K562 (cell line): Measurements from ENCODE around the gene POPDC2. TPM values are rescaled to one million over a fixed set of nuclear protein-coding genes. Genes with fewer than 3 reads are reported as not detected.
A peak's percentile ranks its signal among the peaks of the same experiment; 100 is the strongest.

Experiments
- ATAC-seq: fragments of 200-7000 bp; cut with Tn5 transposase; 3 replicates; pipeline ENCODE4 v1.9.1; 2020; ENCODE audit warnings: moderate library complexity
- BruUV-seq: library from RNA; stranded (reverse); fragments of 400-500 nt; replicated peaks from 2 replicates; lab custom pipeline; 2021; lab: Mats Ljungman, UMichigan
- CTCF ChIA-PET: fragments of 300-600 bp; formaldehyde crosslinking; extraction: SDS; loops from one replicate; lab custom pipeline; 2021; ENCODE audit warnings: low intra/inter-chr PET ratio; lab: Yijun Ruan, JAX
- POLR2A ChIA-PET: fragments of 300-600, 350-650 bp; sonication (Branson Sonifier 250); formaldehyde crosslinking; extraction: SDS; loops from one replicate; lab custom pipeline; 2021; ENCODE audit warnings: antibody characterized with exemption, inconsistent platforms; lab: Yijun Ruan, JAX
- DNase-seq, 4 experiments: peaks; one replicate each; pipeline versions ENCODE4 v3.0.0 to v3.0.0-alpha.2; 2011 to 2018; ENCODE audit warnings: low spot score in 3 of 4, mixed read lengths in 3 of 4; ENCODE audit errors: extremely low read depth in 1 of 4
- FAIRE-seq: peaks from 2 replicates; lab custom pipeline; 2011; peaks lifted over from hg19 to GRCh38; lab: Jason Lieb, UNC
- H2AFZ ChIP-seq: 2 replicates; pipeline ENCODE4 v1.6.0; 2011; ENCODE audit warnings: low read depth, low read length, control low read depth, inconsistent platforms
- H3K27ac ChIP-seq: fragments of 200-600 bp; 3 replicates; pipeline ENCODE4 v1.8.0; 2011; ENCODE audit warnings: low read depth, mild to moderate bottlenecking, control low read depth, inconsistent platforms, low read length, moderate library complexity, mixed read lengths; ENCODE audit errors: extremely low read depth
- H3K27me3 ChIP-seq, 2 experiments: fragments of 300-600 bp in 1 of 2; 2 replicates in 1 of 2; 3 replicates in 1 of 2; pipeline versions ENCODE4 v1.6.0 to v1.8.0; 2011; ENCODE audit warnings: inconsistent platforms in 2 of 2, low read length in 2 of 2, mild to moderate bottlenecking in 1 of 2, mixed read lengths in 1 of 2, moderate library complexity in 1 of 2; ENCODE audit not compliant: control insufficient read depth in 2 of 2, insufficient read depth in 2 of 2
- H3K36me3 ChIP-seq: fragments of 300-600 bp; 3 replicates; pipeline ENCODE4 v1.8.0; 2011; ENCODE audit warnings: mild to moderate bottlenecking, low read length, inconsistent platforms; ENCODE audit not compliant: control insufficient read depth, insufficient read depth
- H3K4me1 ChIP-seq, 2 experiments: fragments of 200-600 bp in 1 of 2; replicated peaks in 1 of 2; 2 replicates in 1 of 2; 3 replicates in 1 of 2; pipeline versions ENCODE4 v1.5.1 to v1.8.0; 2011; ENCODE audit warnings: inconsistent platforms in 2 of 2, low read length in 2 of 2, mild to moderate bottlenecking in 1 of 2, mixed read lengths in 1 of 2, moderate library complexity in 1 of 2; ENCODE audit not compliant: control insufficient read depth in 2 of 2, insufficient read depth in 2 of 2
- H3K4me2 ChIP-seq: 2 replicates; pipeline ENCODE4 v1.6.1; 2011; ENCODE audit warnings: low read length, control low read depth, inconsistent platforms, mixed read lengths; ENCODE audit not compliant: insufficient read depth
- H3K4me3 ChIP-seq: fragments of 200-600 bp; sonication (generic), shearing (Covaris generic); 2 replicates; pipeline ENCODE4 v1.5.1; 2016; ENCODE audit warnings: control low read depth, inconsistent platforms
- H3K79me2 ChIP-seq: fragments of 200-600 bp; 3 replicates; pipeline ENCODE4 v1.8.0; 2011; ENCODE audit warnings: low read length, inconsistent platforms; ENCODE audit not compliant: control insufficient read depth, insufficient read depth
- H3K9ac ChIP-seq, 2 experiments: 2 replicates each; pipeline versions ENCODE4 v1.6.0 to v1.6.1; 2011; ENCODE audit warnings: low read depth in 2 of 2, low read length in 2 of 2, control low read depth in 1 of 2, inconsistent platforms in 1 of 2, mild to moderate bottlenecking in 1 of 2, mixed read lengths in 1 of 2; ENCODE audit not compliant: insufficient read depth in 1 of 2
- H3K9me1 ChIP-seq: one replicate; pipeline ENCODE4 v1.6.0; 2011; ENCODE audit warnings: inconsistent platforms, mild to moderate bottlenecking, low read length, moderate library complexity; ENCODE audit not compliant: control insufficient read depth, insufficient read depth
- H3K9me3 ChIP-seq: replicated peaks from 2 replicates; pipeline ENCODE4 v1.5.1; 2011; ENCODE audit warnings: low read depth, low read length, inconsistent platforms; ENCODE audit not compliant: control insufficient read depth, insufficient read depth
- H4K20me1 ChIP-seq: replicated peaks from 2 replicates; pipeline ENCODE4 v1.6.1; 2011; ENCODE audit warnings: low read length, inconsistent platforms, mixed read lengths; ENCODE audit not compliant: control insufficient read depth, insufficient read depth
- ERF ChIP-seq: fragments of 450-650 bp; formaldehyde crosslinking; IDR thresholded peaks from 2 replicates; pipeline ENCODE4 v1.4.0; 2020; ENCODE audit warnings: mild to moderate bottlenecking, mixed read lengths
- FOSL1 ChIP-seq: fragments of 200-800 bp; sonication (Bioruptor generic); conservative IDR thresholded peaks from 2 replicates; pipeline ENCODE4 v1.6.1; 2016; ENCODE audit warnings: missing genetic modification characterization, missing compliant biosample characterization
- ZC3H11A ChIP-seq: IDR thresholded peaks from 2 replicates; pipeline ENCODE4 v1.6.1; 2012; ENCODE audit warnings: low read depth, low read length, improper control_type of control experiment
- ZNF253 ChIP-seq: fragments of 250-450 bp; sonication (Bioruptor Pico); conservative IDR thresholded peaks from 2 replicates; pipeline ENCODE4 v1.6.1; 2021; ENCODE audit warnings: mild to moderate bottlenecking
- ZNF444 ChIP-seq: fragments of 250-450 bp; sonication (Bioruptor Pico); IDR thresholded peaks from 2 replicates; pipeline ENCODE4 v1.4.0; 2020; ENCODE audit warnings: mild to moderate bottlenecking, moderate library complexity
- ZNF507 ChIP-seq: conservative IDR thresholded peaks from 2 replicates; pipeline ENCODE4 v1.6.1; 2017; ENCODE audit warnings: missing genetic modification characterization, missing compliant biosample characterization
- ZNF75A ChIP-seq: fragments of 450-650 bp; formaldehyde crosslinking; IDR thresholded peaks from 2 replicates; pipeline ENCODE4 v1.4.0; 2020; ENCODE audit warnings: mild to moderate bottlenecking
- ZSCAN32 ChIP-seq: fragments of 450-650 bp; formaldehyde crosslinking; IDR thresholded peaks from 2 replicates; pipeline ENCODE4 v1.4.0; 2020; ENCODE audit warnings: mild to moderate bottlenecking, moderate library complexity
- WGBS: fragments of 100-300 bp; shearing (Covaris generic); methylation state at CpG from one replicate; pipeline ENCODE4 v1.1.6; 2016; ENCODE audit warnings: low coverage, mixed read lengths; ENCODE audit not compliant: insufficient coverage; ENCODE audit errors: missing lambda C conversion rate; 5-methylcytosine and 5-hydroxymethylcytosine counted together
- in situ Hi-C: fragments of 300-500 bp; cut with MboI; formaldehyde crosslinking; loops from 4 replicates; pipeline ENCODE4 v1.15.0; 2018; ENCODE audit warnings: inconsistent platforms, mixed read lengths
- intact Hi-C: fragments of 100-400 bp; cut with micrococcal nuclease; formaldehyde crosslinking; loops from 2 replicates; pipeline ENCODE4 v1.14.2; 2022
- polyA plus RNA-seq, 8 experiments: library from polyadenylated mRNA; depleted of rRNA in 4 of 8; stranded (reverse) in 5 of 8; unstranded in 3 of 8; fragments of >200 nt; fragmentation: Nextera tagmentation in 2 of 8; fragmentation: Illumina TruSeq in 1 of 8; extraction: Ambion mirVana in 2 of 8; extraction: Trizol in 1 of 8; gene quantifications; 2 replicates each; pipeline versions ENCODE4 v1.2.1 to v1.2.3, GENCODE V29; 2011 to 2014; ENCODE audit warnings: inconsistent platforms in 1 of 8, missing spikeins in 1 of 8
- total RNA-seq, 7 experiments: library from RNA; depleted of rRNA in 6 of 7; stranded (reverse); fragments of >200 nt in 6 of 7; fragmentation: Illumina TruSeq in 2 of 7; extraction: Trizol in 2 of 7; gene quantifications; 2 replicates each; pipeline versions ENCODE4 v1.2.1 to v1.2.3, GENCODE V29; 2011 to 2021; ENCODE audit warnings: low replicate concordance in 1 of 7
- TF ChIP-seq, protein P1 (sequence below): fragments of 150-350 bp; IDR thresholded peaks from 2 replicates; pipeline ENCODE4 v1.6.1; 2014; ENCODE audit warnings: low read depth, mild to moderate bottlenecking, low read length, borderline replicate concordance

The POPDC2 gene
- total and polyA plus RNA-seq, 9 of the 15 experiments (the other 6 are each of a cell fraction or from before 2014, with no cell fraction given), result 0.08 to 0.32 (median 0.13) TPM; not detected in 4

DNA sequence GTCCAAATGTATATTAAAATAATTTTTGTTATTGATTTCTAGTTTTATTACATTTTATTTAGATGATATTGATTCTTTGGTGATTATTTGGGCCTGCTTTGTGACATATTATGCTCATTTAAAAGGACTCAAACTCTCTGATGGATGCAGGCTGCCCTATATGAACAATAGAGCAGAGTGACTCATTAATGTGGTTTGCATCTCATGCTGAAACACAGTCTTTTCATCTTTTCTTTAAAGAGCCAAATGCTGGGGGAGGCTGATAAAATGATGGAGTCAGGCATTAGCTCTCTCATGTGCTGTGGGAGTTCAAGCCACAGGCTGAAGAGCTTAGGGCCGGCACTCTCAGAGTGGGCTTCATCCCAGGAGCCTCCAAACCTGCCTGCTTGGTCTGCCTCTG is 55.5 kb downstream of the POPDC2 start:
- no peaks in the 10 kb centered on the region for H3K79me2 ChIP-seq
- no TSS peak for BruUV-seq
- ChIA-PET CTCF (no interaction called here), POLR2A (no interaction called here)
- H2AFZ ChIP-seq, result no peak overlapping the region
- intact Hi-C loops, result no loop called here
- no peak overlapping the region for H3K4me3 ChIP-seq
- H3K9ac ChIP-seq, result no peak overlapping the region
- H4K20me1 ChIP-seq, result no peaks in the 10 kb centered on the region
- FAIRE-seq (no peak), ATAC-seq (no peak), DNase-seq (no peak)
- H3K4me1 ChIP-seq, result peaks cover 0 to 4% of the 10 kb centered on the region in 2 experiments; a peak in 2 of 5 replicates
- peaks cover 0 to 10% of the 10 kb centered on the region in 2 experiments; a peak in 2 of 5 replicates for H3K27me3 ChIP-seq
- WGBS, result 0% methylated on average over 1 of the region's 1 CpG
- no peak overlapping the region for H3K27ac ChIP-seq
- no peak overlapping the region for H3K4me2 ChIP-seq
- TF ChIP-seq ZNF507 (tag) (no peak), ZC3H11A (no peak), ZSCAN32 (no peak), ZNF75A (CRISPR knock-in tag) (no peak), ZNF253 (CRISPR knock-in tag) (no peak), FOSL1 (tag) (peak; percentile 62), ERF (CRISPR knock-in tag) (no peak), ZNF444 (CRISPR knock-in tag) (no peak)
- TF ChIP-seq, protein P1, sequence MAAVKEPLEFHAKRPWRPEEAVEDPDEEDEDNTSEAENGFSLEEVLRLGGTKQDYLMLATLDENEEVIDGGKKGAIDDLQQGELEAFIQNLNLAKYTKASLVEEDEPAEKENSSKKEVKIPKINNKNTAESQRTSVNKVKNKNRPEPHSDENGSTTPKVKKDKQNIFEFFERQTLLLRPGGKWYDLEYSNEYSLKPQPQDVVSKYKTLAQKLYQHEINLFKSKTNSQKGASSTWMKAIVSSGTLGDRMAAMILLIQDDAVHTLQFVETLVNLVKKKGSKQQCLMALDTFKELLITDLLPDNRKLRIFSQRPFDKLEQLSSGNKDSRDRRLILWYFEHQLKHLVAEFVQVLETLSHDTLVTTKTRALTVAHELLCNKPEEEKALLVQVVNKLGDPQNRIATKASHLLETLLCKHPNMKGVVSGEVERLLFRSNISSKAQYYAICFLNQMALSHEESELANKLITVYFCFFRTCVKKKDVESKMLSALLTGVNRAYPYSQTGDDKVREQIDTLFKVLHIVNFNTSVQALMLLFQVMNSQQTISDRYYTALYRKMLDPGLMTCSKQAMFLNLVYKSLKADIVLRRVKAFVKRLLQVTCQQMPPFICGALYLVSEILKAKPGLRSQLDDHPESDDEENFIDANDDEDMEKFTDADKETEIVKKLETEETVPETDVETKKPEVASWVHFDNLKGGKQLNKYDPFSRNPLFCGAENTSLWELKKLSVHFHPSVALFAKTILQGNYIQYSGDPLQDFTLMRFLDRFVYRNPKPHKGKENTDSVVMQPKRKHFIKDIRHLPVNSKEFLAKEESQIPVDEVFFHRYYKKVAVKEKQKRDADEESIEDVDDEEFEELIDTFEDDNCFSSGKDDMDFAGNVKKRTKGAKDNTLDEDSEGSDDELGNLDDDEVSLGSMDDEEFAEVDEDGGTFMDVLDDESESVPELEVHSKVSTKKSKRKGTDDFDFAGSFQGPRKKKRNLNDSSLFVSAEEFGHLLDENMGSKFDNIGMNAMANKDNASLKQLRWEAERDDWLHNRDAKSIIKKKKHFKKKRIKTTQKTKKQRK, result no peak
- H3K9me1 ChIP-seq, result no peaks in the 10 kb centered on the region
- H3K9me3 ChIP-seq, result no peaks in the 10 kb centered on the region
- no peaks in the 10 kb centered on the region for H3K36me3 ChIP-seq
- in situ Hi-C loops, result no loop called here
